DND-41 (cell line): Measurements from ENCODE around the gene CCDC116.

ENCODE experiments used
- EZH2 ChIP-seq: IDR thresholded peaks from 3 replicates; pipeline ENCODE4 v1.6.1; 2012; ENCODE audit warnings: borderline replicate concordance, low read depth, mild to moderate bottlenecking, moderate library complexity, low read length, inconsistent platforms; ENCODE audit not compliant: severe bottlenecking
- TF ChIP-seq, protein P1 (sequence below): IDR thresholded peaks from 2 replicates; pipeline ENCODE4 v1.5.1; 2012; ENCODE audit warnings: borderline replicate concordance, low read length, moderate library complexity, mild to moderate bottlenecking; ENCODE audit not compliant: poor library complexity, severe bottlenecking; ENCODE audit errors: extremely low read depth

DNA sequence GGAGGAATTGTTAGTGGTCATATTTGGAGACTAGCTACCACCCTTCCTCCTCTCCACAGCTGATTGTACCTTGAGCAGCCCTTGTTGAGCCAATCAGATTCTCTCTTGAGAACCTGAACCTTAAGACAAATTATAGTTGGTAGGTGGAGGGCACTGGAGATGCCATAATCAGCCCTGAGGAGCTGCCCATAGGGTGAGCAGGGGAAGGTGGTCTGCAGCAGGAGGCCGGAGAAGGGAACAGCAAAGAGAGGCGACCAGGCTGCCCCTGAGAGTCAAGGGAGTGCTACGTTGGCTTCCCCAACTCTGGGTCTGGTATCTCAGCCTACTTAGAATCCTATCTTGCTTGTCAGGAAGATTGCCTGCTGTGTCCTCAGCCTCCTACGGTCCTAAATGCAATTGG lies 6.8 kb downstream of the CCDC116 start:
- TF ChIP-seq, protein P1, sequence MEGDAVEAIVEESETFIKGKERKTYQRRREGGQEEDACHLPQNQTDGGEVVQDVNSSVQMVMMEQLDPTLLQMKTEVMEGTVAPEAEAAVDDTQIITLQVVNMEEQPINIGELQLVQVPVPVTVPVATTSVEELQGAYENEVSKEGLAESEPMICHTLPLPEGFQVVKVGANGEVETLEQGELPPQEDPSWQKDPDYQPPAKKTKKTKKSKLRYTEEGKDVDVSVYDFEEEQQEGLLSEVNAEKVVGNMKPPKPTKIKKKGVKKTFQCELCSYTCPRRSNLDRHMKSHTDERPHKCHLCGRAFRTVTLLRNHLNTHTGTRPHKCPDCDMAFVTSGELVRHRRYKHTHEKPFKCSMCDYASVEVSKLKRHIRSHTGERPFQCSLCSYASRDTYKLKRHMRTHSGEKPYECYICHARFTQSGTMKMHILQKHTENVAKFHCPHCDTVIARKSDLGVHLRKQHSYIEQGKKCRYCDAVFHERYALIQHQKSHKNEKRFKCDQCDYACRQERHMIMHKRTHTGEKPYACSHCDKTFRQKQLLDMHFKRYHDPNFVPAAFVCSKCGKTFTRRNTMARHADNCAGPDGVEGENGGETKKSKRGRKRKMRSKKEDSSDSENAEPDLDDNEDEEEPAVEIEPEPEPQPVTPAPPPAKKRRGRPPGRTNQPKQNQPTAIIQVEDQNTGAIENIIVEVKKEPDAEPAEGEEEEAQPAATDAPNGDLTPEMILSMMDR: no peak
- no peak for TF ChIP-seq EZH2
